GM20000 (cell line): ENCODE measurements around the gene VTN.

ENCODE experiments used
- DNase-seq: peaks from one replicate; pipeline ENCODE4 v3.0.0; 2012; ENCODE audit warnings: low spot score
- CTCF ChIP-seq: IDR thresholded peaks from 2 replicates; pipeline ENCODE4 v1.5.1; 2012; ENCODE audit warnings: mild to moderate bottlenecking, control low read depth; ENCODE audit errors: extremely low read depth, missing control alignments

VTN gene

GRCh38 chr17:28363776-28364650 lies 6.1 kb downstream of the VTN start:
- no peak for TF ChIP-seq CTCF
- no peak for DNase-seq

GRCh38 chr17:28363186-28363585 lies 6.9 kb downstream of the VTN start:
- no peak for DNase-seq
- no peak for TF ChIP-seq CTCF

GRCh38 chr17:28357901-28358197 lies 12.3 kb downstream of the VTN start:
- peak; percentile 41 for DNase-seq
- no peak for TF ChIP-seq CTCF

GRCh38 chr17:28357061-28357900 lies 12.8 kb downstream of the VTN start, which contains the start of gene POLDIP2:
POLDIP2 (minus strand) TSS chr17:28357527; CDS start chr17:28357448, 79 bp downstream.
- DNase-seq: peak; percentile 98
- TF ChIP-seq CTCF: no peak

GRCh38 chr17:28350271-28350670 lies 19.8 kb downstream of the VTN start:
- no peak for DNase-seq
- TF ChIP-seq CTCF: no peak

- no peak for DNase-seq
- no peak for TF ChIP-seq CTCF
Measured at GRCh38 chr17:28348979-28349378, 21.1 kb downstream of the VTN start.
